Measurements from ENCODE around the gene TACR2.
A peak's percentile ranks its signal among the peaks of the same experiment; 100 is the strongest.

TACR2 gene

DNA sequence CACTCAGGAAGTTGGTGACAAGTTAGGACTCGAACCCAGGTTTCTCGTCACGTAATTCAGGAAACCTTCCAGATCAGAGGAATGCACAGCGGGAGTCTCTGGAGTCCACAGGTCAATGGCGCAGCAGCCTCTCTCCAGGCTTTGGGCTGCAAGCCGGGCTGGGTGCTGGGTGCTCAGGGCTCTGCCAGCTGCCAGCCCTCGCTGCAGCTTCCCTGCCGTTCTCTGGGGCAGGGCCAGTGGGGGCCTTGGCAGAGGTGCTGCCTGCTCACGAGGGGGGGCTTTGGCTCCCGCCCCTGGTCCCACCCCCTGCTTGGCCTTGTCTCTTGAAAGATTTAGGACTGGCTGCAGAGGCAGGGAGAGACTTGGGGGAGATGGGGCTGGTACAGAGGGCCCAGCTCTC, at the start of gene TACR2:
TACR2 (minus strand) TSS at position 224 of the 400 bp plus-strand sequence. CDS start 595 bp downstream, outside the sequence.
- no peak for DNase-seq (ENCODE audit: low read depth in 2 of 2)

DNA sequence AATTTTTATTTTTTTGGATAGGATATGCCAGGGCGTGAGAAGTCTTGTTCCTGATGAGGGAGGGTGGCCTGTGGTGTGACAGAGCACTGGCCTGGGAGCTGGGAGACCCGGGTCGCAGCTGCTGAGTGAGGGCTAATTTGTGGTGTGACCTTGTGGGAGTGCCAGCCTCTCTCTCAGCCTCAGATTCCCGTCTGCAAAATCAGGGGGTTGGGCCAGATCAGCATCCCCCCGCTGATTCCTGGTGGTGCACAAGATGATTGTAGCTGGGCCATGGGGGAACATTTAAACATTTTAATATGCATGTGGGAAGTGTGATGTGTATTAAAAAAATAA, 49.4 kb upstream of the TACR2 start:
- DNase-seq (ENCODE audit: low read depth in 2 of 2), result no peak

DNA sequence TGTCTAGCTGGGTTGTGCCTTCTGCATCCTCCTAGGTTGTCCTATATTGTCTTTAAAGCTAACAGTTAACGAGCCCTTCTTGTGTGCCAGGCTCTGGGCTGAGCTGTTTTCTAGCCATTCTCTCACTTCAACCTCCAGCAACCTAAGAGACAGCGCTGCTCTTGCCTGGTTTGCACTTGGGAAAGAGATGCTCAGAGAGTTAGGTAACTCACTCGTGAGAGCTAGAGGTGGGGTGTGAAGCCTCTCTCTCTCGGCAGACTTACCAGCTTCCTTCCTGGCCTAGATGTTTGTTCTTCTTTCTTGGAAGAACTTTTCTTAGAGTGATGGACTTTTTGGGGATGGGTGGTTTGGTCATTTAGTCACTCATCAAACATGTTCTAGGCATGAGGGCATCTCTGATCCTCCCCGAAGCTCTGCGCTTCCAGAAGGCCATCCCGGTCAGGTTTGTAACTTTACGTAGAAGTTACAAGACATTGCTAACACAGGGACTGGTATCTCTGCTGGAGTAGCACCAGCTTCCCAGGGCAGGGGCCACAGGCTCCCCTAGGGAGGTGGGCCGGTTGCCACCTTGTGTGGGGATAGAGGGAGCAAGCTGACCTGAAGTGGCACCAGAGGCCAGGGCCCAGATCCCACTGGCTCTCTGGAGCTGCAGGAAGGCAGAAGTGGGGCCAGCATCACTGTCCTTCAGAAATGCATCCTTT, 48.9 kb upstream of the TACR2 start:
- no peak for DNase-seq (ENCODE audit: low read depth in 2 of 2)

DNA sequence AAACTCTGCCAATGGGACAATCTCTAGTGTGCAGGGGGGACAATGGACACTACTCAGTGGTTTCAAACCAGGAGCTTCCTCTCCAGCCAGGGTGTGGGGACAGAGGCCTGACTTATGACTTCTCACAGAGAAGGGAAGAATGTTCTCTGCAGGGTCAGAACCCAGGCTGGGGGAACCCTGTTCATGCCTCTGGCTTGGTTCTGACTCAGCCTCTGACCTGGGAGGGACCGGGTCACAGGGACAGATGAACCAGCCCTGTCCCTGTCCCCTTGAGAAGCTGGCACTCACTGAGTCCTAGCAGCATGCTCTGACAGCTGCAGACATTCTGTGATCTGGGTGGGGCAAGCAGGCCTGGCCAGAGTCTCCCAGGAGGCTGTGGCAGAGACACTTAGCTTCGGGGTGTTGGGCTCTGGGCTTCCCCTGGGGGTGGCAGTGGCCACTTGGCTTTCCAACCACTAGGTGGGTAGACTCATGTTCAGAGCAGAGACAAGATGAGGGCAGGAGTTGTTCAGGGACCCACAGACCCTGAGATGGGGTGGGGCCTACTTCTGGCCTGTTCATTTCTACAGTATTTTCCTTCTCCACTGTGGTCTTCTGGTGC, 48.2 kb upstream of the TACR2 start:
- DNase-seq (ENCODE audit: low read depth in 2 of 2), result no peak

DNA sequence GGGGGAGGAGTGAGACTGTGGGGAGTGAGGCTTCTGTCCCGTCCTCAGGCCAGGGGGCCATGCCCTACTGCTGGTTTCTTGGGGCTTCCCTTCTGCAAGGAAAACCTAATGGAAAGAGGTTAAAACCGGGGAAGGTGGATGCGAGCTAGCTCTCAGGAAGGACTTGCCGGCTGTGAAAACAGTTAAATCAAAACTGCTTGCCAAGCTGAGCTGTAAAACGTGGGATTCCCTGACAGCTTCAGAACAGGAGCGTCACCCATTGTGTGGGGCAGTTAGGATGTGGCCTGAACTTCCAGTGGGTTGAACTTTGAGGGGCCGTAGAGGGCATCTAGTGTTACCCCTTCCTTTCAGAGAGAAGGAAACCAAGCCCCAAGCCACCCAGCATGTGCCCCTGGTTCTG, 47.7 kb upstream of the TACR2 start:
- no peak for DNase-seq (ENCODE audit: low read depth in 2 of 2)

DNA sequence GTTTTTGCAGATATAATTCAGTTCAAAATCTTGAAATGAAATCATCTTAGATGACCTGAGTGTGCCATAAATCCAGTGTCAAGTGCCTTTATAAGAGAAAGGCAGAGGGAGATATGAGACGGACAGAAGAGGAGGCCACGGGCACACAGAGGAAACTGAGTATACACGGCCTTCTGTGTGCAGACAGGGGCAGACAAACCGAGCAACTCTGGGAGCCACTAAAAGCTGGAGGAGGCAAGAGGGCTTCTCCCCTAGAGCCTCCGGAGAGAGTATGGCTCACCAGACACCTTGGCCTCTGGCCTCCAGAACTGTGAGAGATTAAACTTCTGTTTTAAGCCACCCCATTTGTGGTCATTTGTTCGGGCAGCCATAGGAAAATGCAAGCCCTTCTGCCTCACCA, 47.2 kb upstream of the TACR2 start:
- DNase-seq (ENCODE audit: low read depth in 2 of 2), result no peak

DNA sequence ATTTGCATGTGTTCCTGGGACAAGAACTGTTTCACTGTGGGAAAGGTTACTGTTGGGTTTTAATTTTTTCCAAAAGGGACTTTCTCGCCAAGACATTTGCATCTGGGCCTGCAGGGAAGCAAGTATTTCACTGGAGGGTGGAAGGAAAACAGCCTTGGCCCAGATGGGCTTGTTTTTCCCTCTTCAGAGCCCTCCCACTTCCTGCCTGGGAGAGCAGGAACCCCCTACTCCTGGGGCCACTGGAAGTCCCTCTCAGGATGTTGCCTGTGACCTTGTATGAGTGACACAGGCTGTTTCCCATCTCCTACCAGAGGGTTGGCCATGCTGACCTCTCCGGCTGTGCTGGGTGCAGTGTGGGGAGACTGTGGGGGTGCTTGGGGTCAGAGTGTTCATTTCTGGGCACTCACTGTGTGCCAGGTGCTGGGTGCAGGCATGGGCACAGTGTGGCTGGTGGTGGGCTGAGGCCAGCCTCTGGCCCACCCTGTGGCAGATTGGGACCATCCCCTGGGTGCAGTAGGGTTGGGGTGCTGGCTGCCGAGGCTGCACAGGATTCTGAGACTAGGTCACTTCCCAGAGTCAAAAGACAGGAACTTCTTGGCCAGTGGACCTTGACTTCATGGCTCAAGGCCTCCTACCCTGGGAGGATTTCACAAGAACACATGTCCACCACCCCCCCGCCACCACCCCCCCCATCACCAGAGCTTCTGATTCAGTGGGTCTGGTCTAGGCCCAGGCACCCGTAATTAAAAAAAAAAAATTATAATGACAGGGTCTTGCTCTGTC, 44.7 kb upstream of the TACR2 start:
- no peak for DNase-seq (ENCODE audit: low read depth in 2 of 2)

DNA sequence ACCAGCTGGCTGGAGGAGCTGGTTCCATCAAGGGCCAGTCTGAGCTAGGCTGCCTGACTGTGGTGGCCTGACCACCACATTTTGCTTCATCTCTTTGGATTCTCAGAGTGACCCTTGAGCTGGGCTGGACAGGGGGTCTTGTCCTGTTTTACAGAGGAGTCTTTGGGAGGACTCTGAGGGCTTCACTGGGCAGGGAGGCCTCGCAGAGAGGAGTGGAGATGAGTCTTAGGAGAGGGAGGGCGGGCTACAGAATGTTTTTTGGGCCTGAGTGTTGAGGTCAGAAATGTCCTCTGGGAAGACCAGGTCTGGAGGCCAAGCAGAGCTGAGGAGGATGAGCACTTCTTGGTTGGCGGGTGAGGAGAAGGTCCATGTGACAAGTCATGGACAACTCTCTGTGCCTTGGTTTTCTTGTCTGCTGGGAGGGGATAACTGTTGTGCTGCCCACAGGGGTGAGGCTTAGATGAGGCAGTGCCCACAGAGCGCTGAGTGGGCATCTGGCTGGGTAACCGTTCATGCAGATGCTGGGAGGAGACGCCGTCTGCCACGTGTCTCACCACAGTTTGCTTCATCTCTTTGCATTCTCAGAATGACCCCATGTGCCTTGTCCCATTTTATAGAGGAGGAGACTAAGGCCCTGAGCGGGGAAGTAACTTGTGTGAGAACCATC, 44.0 kb upstream of the TACR2 start:
- no peak for DNase-seq (ENCODE audit: low read depth in 2 of 2)

DNA sequence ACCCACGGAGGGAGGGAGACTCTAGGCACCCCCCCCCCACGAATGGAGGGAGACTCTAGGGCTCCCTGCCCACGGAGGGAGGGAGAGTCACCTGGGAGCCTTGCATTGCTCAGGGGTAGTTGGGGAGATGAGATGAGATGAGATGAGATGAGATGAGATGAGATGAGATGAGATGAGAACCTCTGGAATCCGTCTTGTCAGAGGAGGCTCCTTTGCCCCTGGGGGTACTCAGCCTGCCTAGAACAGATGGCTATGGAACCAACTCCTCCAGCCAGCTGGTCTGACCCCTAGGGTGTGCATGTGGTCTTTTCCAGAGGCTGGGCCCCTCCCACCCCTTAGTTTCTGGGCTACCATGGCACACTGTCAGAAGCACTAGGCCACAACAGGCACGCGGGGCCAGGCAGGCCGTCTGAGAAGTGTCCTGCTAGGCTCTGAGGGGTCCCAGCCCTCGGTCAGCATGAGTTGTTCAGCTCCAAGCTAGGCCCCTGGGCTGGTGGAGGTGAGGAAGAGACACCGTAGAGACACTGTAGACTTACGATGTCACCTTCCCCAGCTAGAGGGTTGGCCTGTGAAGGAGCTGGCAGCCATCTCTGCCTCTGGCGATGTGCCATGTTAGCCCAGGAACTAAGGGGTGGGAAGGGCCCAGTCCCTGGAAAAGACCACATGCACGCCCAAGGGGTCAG, 43.3 kb upstream of the TACR2 start:
- no peak for DNase-seq (ENCODE audit: low read depth in 2 of 2)

DNA sequence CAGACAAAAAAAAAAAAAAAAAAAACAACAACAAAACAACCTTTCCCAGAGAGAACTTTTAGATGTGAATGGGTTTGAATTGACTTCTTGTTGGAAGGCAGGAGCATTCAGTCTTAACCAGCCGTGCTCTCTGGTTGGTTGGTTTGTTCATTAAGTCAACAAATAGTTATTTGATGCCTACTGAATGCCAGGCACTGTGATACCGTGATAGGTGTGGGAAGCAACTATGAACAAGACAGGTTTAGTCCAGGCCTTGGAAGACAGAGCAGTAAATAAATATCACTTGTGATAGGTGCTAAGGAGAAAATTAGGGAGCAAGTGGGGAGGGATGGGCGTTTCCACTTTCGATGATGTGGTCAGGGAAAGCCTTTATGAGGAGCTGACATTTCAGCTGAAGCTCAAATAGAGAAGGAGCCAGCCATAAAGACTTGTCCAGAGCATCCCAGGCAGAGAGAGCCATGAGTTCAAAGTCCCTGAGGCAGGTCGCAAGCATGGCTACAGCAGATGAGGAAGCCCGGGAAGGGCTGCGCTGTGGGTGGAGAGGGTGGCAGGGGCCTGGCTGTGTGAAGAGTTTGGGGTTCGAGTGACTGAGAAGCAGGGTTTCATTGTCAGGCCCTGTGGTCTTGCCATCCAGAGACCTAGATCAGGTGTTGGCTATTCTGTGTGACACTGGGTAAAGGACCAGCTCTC, 42.5 kb upstream of the TACR2 start:
- DNase-seq (ENCODE audit: low read depth in 2 of 2), result no peak

DNA sequence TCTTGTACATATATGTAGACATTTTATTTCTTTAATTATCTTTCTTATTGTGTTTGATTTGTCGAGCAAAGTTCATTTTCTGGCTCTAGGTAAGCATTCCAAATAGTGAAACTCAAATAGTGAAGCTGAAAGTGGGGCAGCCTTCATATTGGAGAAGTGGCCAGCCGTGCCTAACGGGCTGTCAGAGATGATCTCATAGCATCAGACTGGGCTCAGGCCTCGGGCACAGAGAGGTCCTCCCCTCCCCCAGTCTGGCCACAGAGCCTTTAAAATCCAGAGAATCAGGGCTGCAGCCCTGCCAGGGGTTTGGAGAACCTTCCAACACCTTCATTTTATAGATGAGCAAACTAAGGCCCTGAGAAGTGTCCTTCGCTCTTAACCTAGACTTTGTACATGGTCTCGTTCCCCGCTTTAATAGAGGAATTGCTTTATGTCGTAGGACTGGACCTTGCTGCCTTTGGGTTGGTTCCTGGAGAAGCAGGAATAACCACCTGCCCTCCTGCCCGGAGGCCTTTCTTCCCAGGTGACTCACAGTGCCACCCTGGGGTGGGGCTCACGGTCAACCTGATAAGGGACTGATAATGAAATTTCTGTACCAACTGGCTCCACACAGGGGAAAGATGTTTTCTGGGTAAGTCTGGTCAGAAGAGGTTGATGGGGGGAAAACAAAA, 41.8 kb upstream of the TACR2 start:
- DNase-seq (ENCODE audit: low read depth in 2 of 2), result no peak

DNA sequence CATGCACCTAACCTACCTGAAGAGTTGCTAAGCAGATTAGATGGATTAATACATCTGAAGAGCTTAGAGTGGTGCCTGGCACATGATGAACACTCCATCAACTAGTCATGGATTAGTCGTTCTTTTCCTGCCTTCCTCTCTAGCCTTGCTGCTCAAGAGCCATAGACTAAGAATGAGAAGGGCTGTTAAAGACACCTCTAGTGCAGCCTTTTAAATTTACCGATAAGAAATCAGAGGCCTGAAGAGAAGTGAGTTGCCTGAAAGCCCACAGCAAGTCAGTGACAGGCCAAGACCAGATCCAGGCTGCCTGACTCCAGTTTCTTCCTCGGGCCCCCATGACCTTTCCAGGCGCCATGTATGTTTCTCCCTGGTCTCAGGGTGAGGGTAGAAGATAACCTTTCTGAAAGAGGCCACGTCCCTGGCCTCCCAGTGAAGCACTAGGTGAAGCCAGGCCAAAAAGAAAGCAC, 41.1 kb upstream of the TACR2 start:
- DNase-seq (ENCODE audit: low read depth in 2 of 2), result no peak

DNA sequence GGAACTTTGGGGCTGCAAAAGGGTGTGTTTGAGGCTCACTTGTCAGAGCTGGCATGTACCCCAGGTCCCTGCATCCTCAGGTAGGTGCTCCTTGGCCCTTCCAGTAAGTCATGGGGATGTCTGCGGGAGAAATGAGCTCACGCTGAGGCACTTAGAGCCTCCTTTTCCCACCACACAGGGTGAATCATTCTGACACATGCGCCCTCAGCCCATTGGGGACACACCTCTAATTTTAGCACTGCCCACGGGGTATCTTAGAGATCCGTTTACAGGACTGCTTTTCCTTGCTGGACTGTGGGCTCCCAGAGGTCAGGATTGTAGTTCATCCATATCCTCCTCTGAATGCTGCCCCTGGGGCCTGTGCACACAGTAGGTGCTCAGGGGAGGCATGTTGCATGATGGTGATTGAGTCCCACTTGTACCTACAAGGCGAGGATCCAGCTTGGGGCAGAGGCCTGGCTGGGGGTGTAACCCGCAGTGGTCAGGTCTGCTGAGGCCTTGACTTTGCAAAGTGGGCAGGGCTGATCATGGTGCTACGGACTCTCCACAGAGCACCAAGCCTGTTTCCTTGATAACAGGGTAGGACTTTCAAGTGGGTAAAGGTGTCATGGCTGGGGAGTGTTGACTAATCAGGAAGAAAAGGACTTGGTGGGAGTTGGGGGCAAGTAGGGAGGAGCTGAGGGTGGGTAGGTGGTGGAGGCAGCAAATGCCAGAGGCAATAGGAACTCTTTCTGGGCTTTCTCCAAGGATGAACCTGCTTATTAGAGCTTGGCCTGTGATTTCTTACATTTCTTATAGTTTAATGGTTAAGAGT, 40.4 kb upstream of the TACR2 start:
- peak in 1 of 2 donors; percentile 14 for DNase-seq (ENCODE audit: low read depth in 2 of 2)

DNA sequence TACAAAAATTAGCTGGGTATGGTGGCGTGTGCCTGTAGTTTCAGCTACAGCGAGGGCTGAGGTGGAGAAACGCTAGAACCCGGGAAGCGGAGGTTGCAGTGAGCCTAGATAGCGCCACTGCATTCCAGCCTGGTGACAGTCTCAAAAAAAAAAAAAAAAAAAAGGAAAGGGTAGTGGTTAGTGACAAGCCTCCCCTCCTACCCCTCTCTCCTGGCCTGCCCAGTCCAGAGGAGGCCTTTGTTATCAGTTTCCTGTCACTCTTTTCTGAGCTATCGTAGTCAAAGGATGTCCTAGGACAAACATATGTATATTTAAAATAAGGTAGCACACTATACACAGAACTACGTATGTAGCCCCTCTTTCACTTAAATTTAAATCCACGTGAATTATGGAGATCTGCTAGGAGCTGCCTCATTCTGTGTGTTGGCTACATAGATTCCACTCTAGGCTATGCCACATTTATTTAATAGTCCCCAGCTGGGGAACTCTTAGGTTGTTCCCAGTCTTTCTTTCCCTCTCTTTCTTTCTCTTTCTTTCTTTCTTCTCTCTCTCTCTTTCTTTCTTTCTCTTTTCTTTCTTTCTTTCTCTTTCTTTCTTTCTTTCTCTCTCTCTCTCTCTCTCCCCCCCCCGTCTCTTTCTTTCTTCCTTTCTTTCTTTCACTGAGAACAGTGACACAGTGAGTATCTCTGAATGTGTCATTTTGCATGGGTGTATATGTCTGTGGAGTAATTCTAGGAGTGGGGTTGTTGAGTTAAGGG, 38.5 kb upstream of the TACR2 start:
- DNase-seq (ENCODE audit: low read depth in 2 of 2), result no peak

DNA sequence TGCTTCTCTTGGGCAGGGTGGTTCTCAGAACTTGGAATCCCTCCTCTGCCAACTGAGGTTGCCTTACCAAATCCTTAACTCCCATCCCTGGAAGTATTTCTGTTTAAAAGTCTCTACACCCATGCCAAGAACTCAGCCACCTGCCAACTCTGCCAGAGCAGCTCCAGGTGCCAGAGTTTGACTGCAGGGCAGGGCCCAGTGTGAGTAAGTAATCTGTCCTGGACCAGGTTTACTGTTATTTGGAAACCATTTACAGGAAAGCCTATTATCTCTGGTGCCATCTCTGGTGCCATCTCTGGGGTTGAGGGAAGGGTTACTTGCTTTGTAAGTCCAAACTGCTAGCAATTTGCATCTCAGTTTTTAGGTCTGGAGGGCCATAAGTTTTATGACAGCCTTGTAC, 37.1 kb upstream of the TACR2 start:
- no peak for DNase-seq (ENCODE audit: low read depth in 2 of 2)

DNA sequence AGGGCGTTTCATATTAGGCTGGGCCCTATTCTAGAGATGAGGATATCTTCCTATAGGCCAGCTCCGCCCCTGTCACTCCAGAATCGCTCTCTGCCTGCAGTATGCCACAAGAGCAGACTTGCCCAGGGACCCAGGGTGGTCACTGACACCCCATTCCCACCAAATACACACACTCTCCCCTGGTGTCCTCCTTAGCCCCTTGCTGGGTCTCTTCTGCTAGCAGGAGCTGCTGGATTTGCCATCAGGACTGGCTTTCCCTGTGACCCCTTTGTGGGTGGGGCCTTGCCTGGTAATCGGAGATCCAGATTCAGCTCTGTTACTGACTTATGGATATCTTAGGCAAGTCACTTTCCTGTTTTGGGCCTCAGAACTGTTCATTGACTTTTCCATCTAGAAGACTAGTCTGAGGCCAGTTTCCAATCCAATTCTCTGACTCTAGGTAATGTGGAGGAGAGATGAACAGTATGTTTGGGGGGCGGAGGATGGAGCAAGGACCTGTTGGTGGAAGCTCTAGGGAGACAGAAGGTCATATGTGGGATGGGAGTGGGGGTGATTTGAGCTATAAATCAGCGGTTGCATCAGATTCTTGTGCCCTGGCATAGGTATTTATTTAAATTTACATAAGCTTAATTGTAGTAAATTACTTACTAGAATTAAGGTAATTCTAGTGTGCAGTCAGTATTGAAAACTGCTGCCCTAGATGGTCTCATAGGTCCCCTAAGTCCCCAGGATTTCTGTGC, 36.1 kb upstream of the TACR2 start:
- no peak for DNase-seq (ENCODE audit: low read depth in 2 of 2)

DNA sequence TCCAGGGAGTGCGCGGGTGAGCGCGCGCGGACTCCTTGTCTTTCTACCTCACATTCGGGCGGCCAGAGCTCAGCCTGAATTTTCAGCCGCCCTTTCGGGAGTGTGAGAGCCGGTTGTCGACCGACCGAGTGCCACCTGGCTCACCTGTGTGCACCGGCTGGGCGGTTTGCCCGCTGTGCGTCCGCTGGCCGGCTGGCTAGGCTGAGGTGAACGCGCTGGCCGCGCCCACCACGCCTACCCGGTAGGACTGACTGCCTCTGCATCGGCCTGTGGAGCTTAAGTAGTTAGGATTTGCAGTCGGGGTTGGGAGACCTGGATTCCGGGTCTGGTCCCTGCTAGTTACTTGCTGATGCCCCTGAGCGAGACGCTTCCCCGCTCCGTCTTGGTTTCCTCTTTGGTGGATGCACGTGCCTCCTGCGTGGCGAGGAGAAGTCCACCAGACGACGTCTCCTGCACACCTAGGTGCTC, 35.1 kb upstream of the TACR2 start:
- no peak for DNase-seq (ENCODE audit: low read depth in 2 of 2)

DNA sequence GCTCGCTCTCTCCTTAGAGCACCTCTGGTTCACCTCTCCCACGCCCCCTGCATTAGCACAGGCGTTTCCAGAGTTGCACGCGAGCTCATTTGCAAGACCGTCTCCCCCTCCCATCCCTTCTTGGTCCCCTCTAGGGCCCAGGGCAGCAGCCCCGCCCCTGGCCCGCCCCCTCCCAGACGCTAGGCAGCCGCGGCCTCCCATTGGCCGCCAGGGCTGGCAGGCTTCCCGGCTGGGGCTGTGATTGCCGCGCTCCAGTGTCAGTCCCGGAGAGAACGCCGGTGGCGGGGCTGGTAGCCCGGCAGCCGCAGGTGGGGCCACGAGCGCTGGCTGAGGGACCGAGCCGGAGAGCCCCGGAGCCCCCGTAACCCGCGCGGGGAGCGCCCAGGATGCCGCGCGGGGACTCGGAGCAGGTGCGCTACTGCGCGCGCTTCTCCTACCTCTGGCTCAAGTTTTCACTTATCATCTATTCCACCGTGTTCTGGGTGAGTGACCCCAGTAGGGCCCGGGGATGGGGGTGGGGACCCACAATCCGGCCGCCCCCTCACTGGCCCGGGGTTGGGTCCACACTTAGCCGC, 34.6 kb upstream of the TACR2 start, which contains the start of gene TSPAN15:
TSPAN15 (plus strand) TSS at position 257 of the 575 bp plus-strand sequence; CDS start at position 387, 130 bp downstream.
- peak; percentile 60 to 66 for DNase-seq (ENCODE audit: low read depth in 2 of 2)

Data from stimulated activated CD8-positive, alpha-beta memory T cell treated with anti-CD3 and anti-CD28 coated beads, Interleukin-2, amount 100 ng/mL, for 48 hours (primary cell).